Spleen (tissue), 11 donors: ENCODE data around the gene SLN. TPM values are rescaled to one million over a fixed set of nuclear protein-coding genes. Genes with fewer than 3 reads are reported as not detected.
A peak's percentile ranks its signal among the peaks of the same experiment; 100 is the strongest.

Source experiments
- DNase-seq: peaks from one replicate; pipeline ENCODE4 v3.0.0-alpha.2; 2020
- H3K27ac ChIP-seq, 8 donors: fragments of 200-600 bp; sonication (generic) in 7 of 8; 1 replicate in 4 of 8; 2 replicates in 4 of 8; pipeline versions ENCODE4 v1.5.0 to v1.8.0; 2016 to 2021; ENCODE audit warnings: inconsistent platforms in 4 of 8, mild to moderate bottlenecking in 4 of 8, moderate library complexity in 1 of 8
- H3K27me3 ChIP-seq, 7 donors: fragments of 200-600 bp; sonication (generic) in 6 of 7; replicated peaks in 1 of 7; 1 replicate in 4 of 7; 2 replicates in 3 of 7; pipeline versions ENCODE4 v1.5.0 to v1.8.0; 2016 to 2021; ENCODE audit warnings: inconsistent platforms in 3 of 7, mild to moderate bottlenecking in 1 of 7
- H3K36me3 ChIP-seq, 6 donors: fragments of 200-600 bp; sonication (generic) in 5 of 6; 1 replicate in 4 of 6; 2 replicates in 2 of 6; pipeline versions ENCODE4 v1.5.0 to v1.8.0; 2016 to 2021; ENCODE audit warnings: inconsistent platforms in 2 of 6
- H3K4me1 ChIP-seq, 6 donors: fragments of 200-600 bp; sonication (generic) in 5 of 6; 1 replicate in 3 of 6; 2 replicates in 3 of 6; pipeline versions ENCODE4 v1.5.0 to v1.8.0; 2016 to 2021; ENCODE audit warnings: inconsistent platforms in 3 of 6
- H3K4me3 ChIP-seq, 8 donors: fragments of 200-600 bp; sonication (generic) in 7 of 8; 1 replicate in 4 of 8; 2 replicates in 4 of 8; pipeline versions ENCODE4 v1.5.0 to v1.8.0; 2016 to 2021; ENCODE audit warnings: inconsistent platforms in 4 of 8, mild to moderate bottlenecking in 4 of 8, moderate library complexity in 2 of 8
- H3K9me3 ChIP-seq, 8 donors: fragments of 200-600 bp; sonication (generic) in 7 of 8; 1 replicate in 4 of 8; 2 replicates in 4 of 8; pipeline versions ENCODE4 v1.5.0 to v1.8.0; 2016 to 2021; ENCODE audit warnings: inconsistent platforms in 4 of 8
- CTCF ChIP-seq, 11 experiments: fragments of 200-600 bp in 7 of 11; fragments of 450-650 bp in 4 of 11; sonication (generic) in 4 of 11; IDR thresholded peaks in 8 of 11; conservative IDR thresholded peaks in 3 of 11; 1 replicate in 7 of 11; 2 replicates in 4 of 11; pipeline versions ENCODE4 v1.4.0 to v1.8.0; 2016 to 2021; ENCODE audit warnings: antibody characterized with exemption in 11 of 11, inconsistent platforms in 4 of 11, mild to moderate bottlenecking in 1 of 11
- POLR2A ChIP-seq, 3 donors: fragments of 450-650 bp; IDR thresholded peaks; one replicate each; pipeline ENCODE4 v1.5.1; 2017; ENCODE audit warnings: antibody characterized with exemption in 3 of 3, mild to moderate bottlenecking in 1 of 3
- POLR2AphosphoS5 ChIP-seq, 3 donors: sonication (generic); formaldehyde crosslinking; IDR thresholded peaks; one replicate each; pipeline ENCODE4 v1.5.1; 2017; ENCODE audit warnings: antibody characterized with exemption in 3 of 3
- WGBS, 5 donors: extraction: QIAGEN DNeasy Blood & Tissue Kit in 3 of 5; methylation state at CpG; one replicate each; pipeline versions ENCODE4 v1.1.5 to v1.1.7; 2013 to 2018; 5-methylcytosine and 5-hydroxymethylcytosine counted together
- intact Hi-C: fragments of 100-400 bp; cut with DNase I; formaldehyde crosslinking; loops from one replicate; pipeline ENCODE4 v1.15.0; 2023; ENCODE audit warnings: low total_unique reads
- polyA plus RNA-seq, 3 donors: library from polyadenylated mRNA; stranded (reverse); fragments of 200-250 nt; gene quantifications; one replicate each; pipeline ENCODE4 v1.2.1, GENCODE V29; 2013
- total RNA-seq, 7 donors: library from RNA; depleted of rRNA in 3 of 7; stranded (reverse); fragments of >200 nt in 3 of 7; fragmentation: NEBNext Ultra II Directional in 4 of 7; extraction: Animal tissue kit (Norgen Biotek cat#: 25700) in 4 of 7; gene quantifications; one replicate each; pipeline versions ENCODE4 v1.1.0 to v1.2.1, GENCODE V29; 2016 to 2021
- donor health status: healthy with polysubstance abuse.
- donor health status: DM: no; HTN: no; CAD: no; lungs with moderate emphysema.
- donor health status: DM: no; HTN: no; CAD: no.
- donor health status: Bipolar disorder and iron deficiency.
- donor health status: healthy.
- donor health status: DM: no; HTN: no; CAD: no.
- donor health status: DM: yes; HTN: yes; CAD: no.

Gene SLN
- total and polyA plus RNA-seq, 10 donors = 0.09 to 0.86 (median 0.48) TPM; not detected in 6

GRCh38 chr11:107691000-107691750 lies 20.7 kb downstream of the SLN start:
- H3K27me3 ChIP-seq = peaks cover 0 to 29% (median 0%) of the 10 kb centered on the region in 7 donors
- intact Hi-C loops = no loop called here
- no peaks in the 10 kb centered on the region for H3K36me3 ChIP-seq
- H3K27ac ChIP-seq = no peak overlapping the region
- no peak for DNase-seq
- WGBS, 5 donors = 65 to 74% (median 67%) methylated on average over 3 of the region's 3 CpGs
- peaks cover 0 to 6% (median 3%) of the 10 kb centered on the region in 6 donors for H3K4me1 ChIP-seq
- no peak overlapping the region for H3K4me3 ChIP-seq
- TF ChIP-seq CTCF (IDR thresholded peaks at IDR 0.05 in 8 of 11, conservative IDR thresholded peaks at IDR 0.05 in 3 of 11) (no peak), POLR2A (IDR thresholded peaks at IDR 0.05) (no peak), POLR2AphosphoS5 (IDR thresholded peaks at IDR 0.05) (no peak)
- H3K9me3 ChIP-seq = no peaks in the 10 kb centered on the region

DNA sequence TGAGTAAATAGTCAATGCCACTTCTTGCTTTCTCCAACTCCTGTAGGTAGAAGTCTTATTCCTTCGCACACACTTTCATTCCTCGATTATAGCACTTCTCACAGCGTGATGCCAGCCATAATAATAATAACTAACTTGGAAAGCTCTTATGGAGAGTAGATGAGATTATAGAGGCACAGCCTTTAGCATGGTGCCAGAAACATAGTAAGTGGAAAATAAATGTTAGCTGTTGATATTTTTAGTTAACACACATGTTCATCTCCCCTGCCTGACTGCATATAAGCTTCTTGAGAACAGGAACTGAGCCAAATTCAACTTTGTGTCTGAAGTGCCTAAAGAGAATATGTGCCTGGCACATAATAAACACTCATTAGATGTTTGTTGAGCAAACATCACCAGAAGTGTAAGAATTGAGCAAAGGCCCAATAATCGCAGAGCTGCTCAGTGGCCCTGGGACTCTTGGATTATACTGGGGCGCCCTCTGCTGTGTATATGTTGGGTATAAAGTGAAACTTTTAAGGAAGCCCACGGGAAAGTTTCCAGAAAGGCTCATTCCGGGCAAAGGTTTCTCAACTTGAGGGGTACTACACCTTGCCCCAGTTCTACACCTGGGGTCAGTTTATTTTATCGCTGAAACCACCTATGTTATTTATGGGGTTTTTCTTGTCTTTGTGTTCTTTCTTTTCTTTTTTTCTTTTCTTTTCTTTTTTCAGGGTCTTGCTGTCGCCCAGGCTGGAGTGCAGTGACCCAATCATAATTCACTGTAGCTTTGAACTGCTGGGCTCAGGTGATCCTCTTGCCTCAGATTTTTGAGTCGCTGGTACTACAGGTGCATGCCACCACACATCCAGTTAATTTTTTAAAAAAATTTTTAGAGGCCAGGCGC lies 22.3 kb downstream of the SLN start:
- no peak for DNase-seq
- H3K9me3 ChIP-seq = no peaks in the 10 kb centered on the region
- H3K4me1 ChIP-seq = peaks cover 0 to 6% (median 3%) of the 10 kb centered on the region in 6 donors
- peak in 9 of 11 experiments; percentile 36 to 63 (median 57) for TF ChIP-seq CTCF (IDR thresholded peaks at IDR 0.05 in 8 of 11, conservative IDR thresholded peaks at IDR 0.05 in 3 of 11)
- TF ChIP-seq POLR2A (IDR thresholded peaks at IDR 0.05) = no peak
- no peak for TF ChIP-seq POLR2AphosphoS5 (IDR thresholded peaks at IDR 0.05)
- peaks cover 0 to 29% (median 0%) of the 10 kb centered on the region in 7 donors for H3K27me3 ChIP-seq
- WGBS, 5 donors = 48 to 53% (median 48%) methylated on average over 11 of the region's 11 CpGs
- no peak overlapping the region for H3K4me3 ChIP-seq
- no peaks in the 10 kb centered on the region for H3K36me3 ChIP-seq
- H3K27ac ChIP-seq = no peak overlapping the region
- intact Hi-C loops = loop anchor here (10.0 kb wide), 1 partner anchor 115 kb away; no protein-coding TSS in a partner anchor

GRCh38 chr11:107688322-107688918 lies 23.4 kb downstream of the SLN start:
- DNase-seq = no peak
- no peaks in the 10 kb centered on the region for H3K36me3 ChIP-seq
- H3K9me3 ChIP-seq = no peaks in the 10 kb centered on the region
- H3K27ac ChIP-seq = no peak overlapping the region
- peaks cover 0 to 6% (median 3%) of the 10 kb centered on the region in 6 donors for H3K4me1 ChIP-seq
- no peak overlapping the region for H3K4me3 ChIP-seq
- H3K27me3 ChIP-seq = peaks cover 0 to 29% (median 0%) of the 10 kb centered on the region in 7 donors
- no peak for TF ChIP-seq POLR2AphosphoS5 (IDR thresholded peaks at IDR 0.05)
- no peak for TF ChIP-seq CTCF (IDR thresholded peaks at IDR 0.05 in 8 of 11, conservative IDR thresholded peaks at IDR 0.05 in 3 of 11)
- no peak for TF ChIP-seq POLR2A (IDR thresholded peaks at IDR 0.05)
- intact Hi-C loops = loop anchor here (10.0 kb wide), 1 partner anchor 114 kb away; no protein-coding TSS in a partner anchor
- WGBS, 5 donors = 73 to 86% (median 77%) methylated on average over 6 of the region's 6 CpGs
